Body of pancreas (tissue), 4 donors: Measurements from ENCODE around the gene RSL1D1. TPM values are rescaled to one million over a fixed set of nuclear protein-coding genes. Genes with fewer than 3 reads are reported as not detected.
"Not testable (repeated sequence)": the region's sequence is repeated elsewhere in the genome, so short reads cannot be mapped to it uniquely, and the experiment has no call there.

Experiments
- ATAC-seq: fragments of 150-250 bp; one replicate; pipeline ENCODE4 v1.9.1; 2016
- DNase-seq, 4 donors: peaks; one replicate each; pipeline ENCODE4 v3.0.0-alpha.2; 2019
- H3K27ac ChIP-seq, 4 donors: fragments of 200-600 bp; sonication (generic); 1 replicate in 3 of 4; 2 replicates in 1 of 4; pipeline versions ENCODE4 v1.5.1 to v1.6.1; 2016 to 2019; ENCODE audit warnings: mild to moderate bottlenecking in 1 of 4, mixed read lengths in 1 of 4, moderate library complexity in 1 of 4
- H3K27me3 ChIP-seq, 2 donors: fragments of 200-600 bp; sonication (generic); one replicate each; pipeline ENCODE4 v1.6.0; 2016; ENCODE audit warnings: mild to moderate bottlenecking in 1 of 2
- H3K36me3 ChIP-seq, 2 donors: fragments of 200-600 bp; sonication (generic); replicated peaks in 1 of 2; 2 replicates each; pipeline ENCODE4 v1.5.1; 2016; ENCODE audit warnings: low read depth in 2 of 2; ENCODE audit not compliant: insufficient read depth in 1 of 2
- H3K4me1 ChIP-seq: fragments of 200-600 bp; sonication (generic); one replicate; pipeline ENCODE4 v1.6.0; 2016
- H3K4me3 ChIP-seq, 2 donors: fragments of 200-600 bp; sonication (generic); 1 replicate in 1 of 2; 2 replicates in 1 of 2; pipeline ENCODE4 v1.5.1; 2016 to 2019
- H3K9me3 ChIP-seq, 3 donors: fragments of 200-600 bp; sonication (generic); 1 replicate in 2 of 3; 2 replicates in 1 of 3; pipeline ENCODE4 v1.5.1; 2016
- POLR2A ChIP-seq, 3 donors: fragments of 450-650 bp; IDR thresholded peaks; one replicate each; pipeline ENCODE4 v1.6.1; 2016; ENCODE audit warnings: antibody characterized with exemption in 3 of 3, mild to moderate bottlenecking in 2 of 3
- WGBS, 2 donors: methylation state at CpG; one replicate each; pipeline ENCODE4 v1.1.5; 2017; 5-methylcytosine and 5-hydroxymethylcytosine counted together
- intact Hi-C: fragments of 100-400 bp; cut with DNase I; formaldehyde crosslinking; loops from one replicate; pipeline ENCODE4 v1.15.1; 2023
- total RNA-seq, 2 donors: library from RNA; depleted of rRNA; stranded (reverse); fragments of >200 nt; gene quantifications; one replicate each; pipeline ENCODE4 v1.1.0, GENCODE V29; 2016
- TF ChIP-seq, protein P1 (sequence below), 7 experiments: fragments of 450-650 bp in 4 of 7; fragments of 200-600 bp in 3 of 7; sonication (generic) in 3 of 7; IDR thresholded peaks; one replicate each; pipeline ENCODE4 v1.5.1; 2016 to 2019; ENCODE audit warnings: antibody characterized with exemption in 7 of 7

RSL1D1 gene
- total RNA-seq, 2 donors from 2014 or later: 199 to 246 TPM

DNA sequence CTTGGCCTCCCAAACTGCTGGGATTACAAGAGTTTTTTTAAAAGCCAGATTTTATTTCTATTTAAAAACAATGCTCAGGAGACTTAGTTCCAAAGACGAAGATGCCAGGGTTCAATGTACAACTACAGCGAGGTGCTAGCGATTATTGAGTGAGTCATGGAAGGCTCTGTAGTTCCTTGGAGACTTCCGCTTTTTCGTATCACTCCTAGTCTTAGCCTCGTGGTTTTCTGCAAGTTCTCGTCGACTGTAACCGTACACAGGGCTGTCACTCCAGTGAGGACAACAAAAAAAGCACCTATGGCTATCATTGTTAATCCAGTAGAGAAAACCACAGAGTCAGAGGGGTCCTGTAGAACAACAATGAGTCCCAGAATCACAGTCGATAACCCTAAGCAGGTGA, 31.5 kb downstream of the RSL1D1 start:
- ATAC-seq: no peak
- intact Hi-C loops: no loop called here
- DNase-seq: no peak

DNA sequence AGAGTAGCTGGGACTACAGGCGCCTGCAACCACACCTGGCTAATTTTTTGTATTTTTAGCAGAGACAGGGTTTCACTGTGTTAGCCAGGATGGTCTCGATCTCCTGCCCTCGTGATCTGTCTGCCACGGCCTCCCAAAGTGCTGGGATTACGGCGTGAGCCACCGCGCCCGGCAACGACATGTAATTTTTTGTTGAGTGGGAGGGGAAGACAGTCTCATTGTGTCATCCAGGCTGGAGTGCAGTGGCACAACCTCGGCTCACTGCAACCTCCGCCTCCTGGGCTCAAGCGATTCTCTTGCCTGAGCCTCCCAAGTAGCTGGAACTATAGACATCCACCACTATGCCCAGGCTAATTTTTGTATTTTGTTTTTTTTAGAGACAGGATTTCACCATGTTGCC, 32.4 kb downstream of the RSL1D1 start:
- H3K36me3 ChIP-seq, H3K27ac ChIP-seq, intact Hi-C loops, H3K4me3 ChIP-seq, H3K27me3 ChIP-seq, DNase-seq, H3K4me1 ChIP-seq, H3K9me3 ChIP-seq, ATAC-seq: not testable (repeated sequence)
- 96% methylated on average over 13 of the region's 13 CpGs for WGBS, 2 donors

More for the DNA sequence above, 31.5 kb downstream of the RSL1D1 start:
- no peaks in the 10 kb centered on the region for H3K27me3 ChIP-seq
- no peaks in the 10 kb centered on the region for H3K36me3 ChIP-seq
- no peak overlapping the region for H3K4me3 ChIP-seq
- WGBS, 2 donors: 66 to 77% methylated on average over 10 of the region's 10 CpGs
- H3K9me3 ChIP-seq: no peaks in the 10 kb centered on the region
- H3K27ac ChIP-seq: no peak overlapping the region
- no peak for TF ChIP-seq POLR2A (IDR thresholded peaks at IDR 0.05)
- TF ChIP-seq, protein P1, sequence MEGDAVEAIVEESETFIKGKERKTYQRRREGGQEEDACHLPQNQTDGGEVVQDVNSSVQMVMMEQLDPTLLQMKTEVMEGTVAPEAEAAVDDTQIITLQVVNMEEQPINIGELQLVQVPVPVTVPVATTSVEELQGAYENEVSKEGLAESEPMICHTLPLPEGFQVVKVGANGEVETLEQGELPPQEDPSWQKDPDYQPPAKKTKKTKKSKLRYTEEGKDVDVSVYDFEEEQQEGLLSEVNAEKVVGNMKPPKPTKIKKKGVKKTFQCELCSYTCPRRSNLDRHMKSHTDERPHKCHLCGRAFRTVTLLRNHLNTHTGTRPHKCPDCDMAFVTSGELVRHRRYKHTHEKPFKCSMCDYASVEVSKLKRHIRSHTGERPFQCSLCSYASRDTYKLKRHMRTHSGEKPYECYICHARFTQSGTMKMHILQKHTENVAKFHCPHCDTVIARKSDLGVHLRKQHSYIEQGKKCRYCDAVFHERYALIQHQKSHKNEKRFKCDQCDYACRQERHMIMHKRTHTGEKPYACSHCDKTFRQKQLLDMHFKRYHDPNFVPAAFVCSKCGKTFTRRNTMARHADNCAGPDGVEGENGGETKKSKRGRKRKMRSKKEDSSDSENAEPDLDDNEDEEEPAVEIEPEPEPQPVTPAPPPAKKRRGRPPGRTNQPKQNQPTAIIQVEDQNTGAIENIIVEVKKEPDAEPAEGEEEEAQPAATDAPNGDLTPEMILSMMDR (IDR thresholded peaks at IDR 0.05): no peak
- peaks cover 9% of the 10 kb centered on the region for H3K4me1 ChIP-seq

DNA sequence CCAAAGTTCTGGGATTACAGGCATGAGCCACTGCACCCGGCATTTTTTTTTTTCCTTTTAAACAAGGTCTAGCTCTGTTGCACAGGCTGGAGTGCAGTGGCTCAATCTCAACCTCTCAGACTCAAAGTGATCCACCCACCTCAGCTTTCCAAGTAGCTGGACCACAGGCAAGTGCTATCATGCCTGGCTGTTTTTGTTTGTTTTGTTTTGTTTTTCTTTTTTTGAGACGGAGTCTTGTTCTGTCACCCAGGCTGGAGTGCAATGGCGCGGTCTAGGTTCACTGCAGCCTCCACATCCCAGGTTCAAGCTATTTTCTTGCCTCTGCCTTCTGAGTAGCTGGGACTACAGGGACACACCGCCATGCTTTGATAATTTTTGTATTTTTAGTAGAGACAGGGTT, 35.2 kb downstream of the RSL1D1 start:
- Histone ChIP-seq H3K36me3 (no peaks in the 10 kb centered on the region), H3K27me3 (no peaks in the 10 kb centered on the region), H3K4me3 (no peak overlapping the region), H3K9me3 (no peaks in the 10 kb centered on the region), H3K27ac (no peak overlapping the region), H3K4me1 (no peaks in the 10 kb centered on the region)
- TF ChIP-seq POLR2A (IDR thresholded peaks at IDR 0.05): no peak
- TF ChIP-seq, protein P1 (IDR thresholded peaks at IDR 0.05): no peak
- ATAC-seq: no peak
- intact Hi-C loops: no loop called here
- DNase-seq: no peak
- 68 to 82% methylated on average over 5 of the region's 5 CpGs for WGBS, 2 donors

DNA sequence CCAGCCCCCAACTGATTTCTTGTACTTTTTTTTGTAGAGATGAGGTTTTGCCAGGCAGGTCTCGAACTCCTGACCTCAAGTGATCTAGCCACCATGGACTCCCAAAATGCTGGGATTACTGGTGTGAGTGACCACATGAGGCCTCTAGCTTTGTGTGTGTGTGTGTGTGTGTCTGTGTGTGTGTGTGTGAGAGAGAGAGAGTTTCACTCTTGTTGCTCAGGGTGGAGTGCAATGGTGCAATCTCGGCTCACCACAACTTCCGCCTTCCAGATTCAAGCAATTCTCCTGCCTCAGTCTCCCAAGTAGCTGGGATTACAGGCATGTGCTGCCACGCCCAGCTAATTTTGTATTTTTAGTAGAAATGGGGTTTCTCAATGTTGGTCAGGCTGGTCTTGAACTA, 36.5 kb downstream of the RSL1D1 start:
- H3K27me3 ChIP-seq, intact Hi-C loops, H3K9me3 ChIP-seq, ATAC-seq, H3K4me1 ChIP-seq, H3K4me3 ChIP-seq, H3K27ac ChIP-seq, H3K36me3 ChIP-seq: not testable (repeated sequence)
- DNase-seq: peak in 1 of 4 donors; percentile 51
- WGBS, 2 donors: 62 to 67% methylated on average over 4 of the region's 4 CpGs

DNA sequence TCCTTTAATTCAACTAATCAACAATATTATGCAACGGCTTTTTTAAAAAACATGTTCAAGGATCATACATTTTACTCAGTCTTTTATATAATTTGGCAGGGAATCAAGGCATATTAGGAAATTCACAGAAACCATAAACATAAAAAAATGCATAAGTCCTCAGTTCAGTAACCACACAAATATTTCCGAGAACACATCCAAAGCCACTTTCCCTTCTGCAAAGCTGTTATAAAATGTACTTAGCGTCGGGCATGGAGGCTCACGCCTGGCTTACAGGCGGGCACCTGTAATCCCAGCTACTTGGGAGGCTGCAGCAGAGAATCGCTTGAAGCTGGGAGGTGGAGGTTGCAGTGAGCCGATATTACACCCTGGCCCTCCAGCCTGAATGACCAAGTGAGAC, 44.6 kb downstream of the RSL1D1 start:
- ATAC-seq: no peak
- no peak for DNase-seq

DNA sequence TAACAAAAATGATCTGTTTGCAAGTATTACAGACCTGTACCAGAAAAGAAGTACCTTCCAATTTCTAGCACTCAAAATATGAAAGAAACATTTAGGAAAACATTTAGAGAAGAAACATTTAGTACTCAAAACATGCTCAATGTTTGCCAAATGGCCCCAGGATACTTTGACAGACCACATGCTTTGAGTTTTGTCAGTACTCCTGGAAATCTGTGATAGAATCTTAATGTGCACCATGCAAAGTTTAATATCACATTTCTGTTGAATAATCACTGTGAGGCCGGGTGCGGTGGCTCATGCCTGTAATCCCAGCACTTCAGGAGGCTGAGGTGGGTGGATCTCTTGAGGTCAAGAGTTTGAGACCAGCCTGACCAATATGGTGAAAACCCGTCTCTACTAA, 45.8 kb downstream of the RSL1D1 start:
- Histone ChIP-seq H3K27ac (no peak overlapping the region), H3K4me3 (no peak overlapping the region), H3K4me1 (no peaks in the 10 kb centered on the region), H3K9me3 (no peaks in the 10 kb centered on the region), H3K36me3 (no peaks in the 10 kb centered on the region), H3K27me3 (no peaks in the 10 kb centered on the region)
- 74 to 91% methylated on average over 3 of the region's 3 CpGs for WGBS, 2 donors
- intact Hi-C loops: loop anchor here (10.0 kb wide), 1 partner anchor 391 kb away; no protein-coding TSS in a partner anchor
- ATAC-seq: no peak
- no peak for DNase-seq
- TF ChIP-seq, protein P1 (IDR thresholded peaks at IDR 0.05): no peak
- no peak for TF ChIP-seq POLR2A (IDR thresholded peaks at IDR 0.05)

More for the DNA sequence above, 44.6 kb downstream of the RSL1D1 start:
- Histone ChIP-seq H3K36me3 (no peaks in the 10 kb centered on the region), H3K9me3 (no peaks in the 10 kb centered on the region), H3K4me1 (no peaks in the 10 kb centered on the region), H3K27me3 (no peaks in the 10 kb centered on the region), H3K4me3 (no peak overlapping the region), H3K27ac (no peak overlapping the region)
- intact Hi-C loops: loop anchor here (10.0 kb wide), 1 partner anchor 392 kb away; no protein-coding TSS in a partner anchor
- 67 to 73% methylated on average over 8 of the region's 8 CpGs for WGBS, 2 donors
- TF ChIP-seq, protein P1 (IDR thresholded peaks at IDR 0.05): no peak
- TF ChIP-seq POLR2A (IDR thresholded peaks at IDR 0.05): no peak
